OCI-M1 (cell line): ENCODE measurements around the gene LIMK2.
A peak's percentile ranks its signal among the peaks of the same experiment; 100 is the strongest.
"Not testable (repeated sequence)": the region's sequence is repeated elsewhere in the genome, so short reads cannot be mapped to it uniquely, and the experiment has no call there.

Source experiments
- DNase-seq: peaks from one replicate; lab custom pipeline; 2025; lab: John Stamatoyannopoulos, UW

LIMK2 gene

DNA sequence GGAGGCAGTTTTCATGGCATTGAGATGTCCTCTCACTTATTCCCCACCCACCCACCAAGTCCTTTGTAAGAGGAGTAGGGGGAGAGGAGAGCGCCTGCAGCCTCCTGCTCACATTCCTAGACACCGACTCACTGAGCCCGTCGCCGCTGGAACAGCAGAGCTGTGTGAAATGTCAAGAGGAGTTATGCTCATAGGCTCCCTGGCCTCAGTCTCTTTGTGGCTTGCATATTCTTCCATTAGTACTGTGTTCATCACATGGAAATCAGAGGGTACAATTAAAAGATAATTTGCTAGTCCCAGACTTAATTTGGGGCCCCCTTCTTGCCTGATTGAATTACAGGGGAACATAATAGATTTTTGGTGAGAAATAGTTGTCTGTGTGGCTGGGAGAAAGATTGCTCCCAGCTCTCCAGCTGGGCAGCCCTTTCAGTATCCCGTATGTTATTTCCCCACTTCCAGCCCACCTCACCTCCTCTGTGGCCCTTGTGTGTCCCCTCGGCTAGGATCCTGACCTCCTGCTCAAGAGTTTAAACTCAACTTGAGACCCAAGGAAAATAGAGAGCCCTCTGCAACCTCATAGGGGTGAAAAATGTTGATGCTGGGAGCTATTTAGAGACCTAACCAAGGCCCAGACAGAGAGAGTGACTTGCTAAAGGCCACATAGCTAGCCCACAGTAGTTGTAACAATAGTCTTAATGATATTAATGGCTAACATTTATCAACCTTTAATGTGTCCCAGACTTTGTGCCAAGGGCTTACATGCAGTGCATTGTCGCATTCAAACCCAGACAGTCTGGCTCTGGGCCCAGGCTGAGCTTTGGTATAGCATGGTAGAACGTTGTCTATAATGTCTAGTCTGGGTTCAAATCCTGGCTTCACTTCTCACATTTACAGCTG lies 32.2 kb downstream of the LIMK2 start:
- no peak for DNase-seq

DNA sequence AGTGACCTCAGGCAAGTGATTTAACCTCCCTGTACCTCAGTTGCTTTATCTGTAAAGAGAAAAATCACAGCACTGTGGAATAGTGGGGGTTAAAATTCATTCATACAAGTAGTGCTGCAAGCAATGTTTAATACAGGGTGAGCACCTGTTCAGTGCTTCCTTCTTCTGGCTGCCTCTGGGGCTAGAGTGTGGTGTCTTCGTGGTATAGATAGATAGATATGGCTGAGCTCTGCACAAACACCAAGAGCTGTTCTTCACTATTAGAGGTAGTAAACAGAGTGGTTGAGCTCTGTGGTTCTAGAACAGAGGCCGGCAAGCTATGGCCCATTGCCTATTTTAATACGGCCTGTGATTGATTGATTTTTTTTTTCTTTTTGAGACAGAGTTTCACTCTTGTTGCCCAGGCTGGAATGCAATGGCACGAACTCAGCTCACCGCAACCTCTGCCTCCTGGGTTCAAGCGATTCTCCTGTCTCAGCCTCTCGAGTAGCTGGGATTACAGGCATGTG lies 32.9 kb downstream of the LIMK2 start:
- DNase-seq, result no peak

DNA sequence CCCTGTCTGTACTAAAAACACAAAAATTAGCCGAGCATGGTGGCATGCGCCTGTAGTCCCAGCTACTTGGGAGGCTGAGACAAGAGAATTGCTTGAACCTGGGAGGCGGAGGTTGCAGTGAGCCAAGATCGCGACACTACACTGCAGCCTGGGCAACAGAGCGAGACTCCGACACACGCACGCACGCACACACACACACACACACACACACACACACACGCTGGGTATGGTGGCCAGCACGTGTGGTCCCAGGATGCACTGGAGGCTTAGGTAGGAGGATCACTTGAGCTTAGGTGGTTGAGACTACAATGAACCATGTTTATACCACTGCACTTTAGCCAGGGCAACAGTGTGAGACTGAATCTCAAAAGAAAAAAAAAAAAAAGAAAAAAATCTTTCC lies 33.9 kb downstream of the LIMK2 start:
- DNase-seq, result not testable (repeated sequence)

DNA sequence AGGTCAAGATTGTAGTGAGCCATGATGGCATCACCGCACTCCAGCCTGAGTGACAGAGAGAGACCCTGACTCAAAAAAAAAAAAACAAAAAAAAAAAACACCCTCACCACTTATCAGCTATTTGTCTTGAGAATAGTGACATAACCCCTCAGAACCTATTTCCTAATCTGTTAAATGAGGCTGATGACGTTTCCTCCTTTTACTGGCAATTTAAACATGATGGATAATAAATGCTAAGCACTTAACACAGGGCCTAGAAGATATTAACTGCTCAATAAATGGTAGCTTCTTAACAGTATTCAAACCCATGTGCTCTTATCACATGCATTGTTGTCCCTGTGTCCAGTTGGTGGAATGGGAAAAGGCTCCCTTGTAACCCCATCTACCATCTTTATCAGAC lies 34.6 kb downstream of the LIMK2 start:
- no peak for DNase-seq

DNA sequence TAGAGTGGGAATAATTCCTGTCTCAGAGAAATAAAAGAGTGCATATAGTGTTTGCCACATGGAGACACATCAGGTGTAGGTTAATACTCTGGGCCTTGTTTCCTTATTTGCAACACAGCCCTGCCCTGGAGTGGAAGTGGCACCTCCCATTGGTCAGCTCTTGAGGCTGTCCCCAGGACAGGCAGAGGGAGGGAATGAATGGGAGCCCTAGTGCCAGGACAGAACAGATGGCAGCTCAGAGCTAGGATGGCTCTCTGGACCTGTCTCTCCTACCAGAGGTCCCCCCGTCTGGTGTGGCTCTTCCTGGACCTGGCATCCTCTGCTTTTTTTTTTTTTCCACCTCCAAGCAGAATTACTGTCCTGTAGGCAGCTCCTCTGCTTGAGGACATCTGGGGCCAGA lies 35.6 kb downstream of the LIMK2 start:
- no peak for DNase-seq

DNA sequence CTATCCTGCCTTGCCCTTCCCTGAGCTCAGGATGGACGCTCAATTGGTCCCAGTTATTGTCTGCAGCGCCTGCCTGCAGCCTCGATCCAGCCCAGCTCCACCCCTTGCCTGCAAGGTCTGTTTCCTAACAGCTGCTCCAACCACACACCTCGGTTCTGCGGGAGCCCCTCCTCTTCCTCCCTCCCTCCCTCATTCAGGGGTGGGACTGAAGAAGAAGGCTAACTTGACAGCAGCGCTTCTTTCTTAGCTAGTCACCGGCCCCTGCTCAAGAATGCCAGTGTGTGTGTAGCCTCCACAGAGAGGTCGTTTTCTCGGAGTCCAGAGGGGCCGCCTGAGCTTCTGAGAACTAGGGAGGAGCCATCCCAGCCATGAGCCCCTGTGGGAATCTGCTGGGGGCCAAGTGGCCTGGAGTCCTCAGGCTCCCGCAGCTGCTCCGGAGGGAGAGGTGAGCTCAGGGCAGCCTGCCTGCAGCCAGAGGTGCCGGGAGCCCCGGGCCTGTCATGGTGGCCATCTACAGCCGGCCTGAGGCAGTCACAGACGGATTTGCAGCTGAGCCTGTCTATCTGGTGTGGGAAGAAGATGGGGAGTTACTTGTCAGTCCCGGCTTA lies 36.1 kb downstream of the LIMK2 start:
- peak; percentile 31 for DNase-seq

DNA sequence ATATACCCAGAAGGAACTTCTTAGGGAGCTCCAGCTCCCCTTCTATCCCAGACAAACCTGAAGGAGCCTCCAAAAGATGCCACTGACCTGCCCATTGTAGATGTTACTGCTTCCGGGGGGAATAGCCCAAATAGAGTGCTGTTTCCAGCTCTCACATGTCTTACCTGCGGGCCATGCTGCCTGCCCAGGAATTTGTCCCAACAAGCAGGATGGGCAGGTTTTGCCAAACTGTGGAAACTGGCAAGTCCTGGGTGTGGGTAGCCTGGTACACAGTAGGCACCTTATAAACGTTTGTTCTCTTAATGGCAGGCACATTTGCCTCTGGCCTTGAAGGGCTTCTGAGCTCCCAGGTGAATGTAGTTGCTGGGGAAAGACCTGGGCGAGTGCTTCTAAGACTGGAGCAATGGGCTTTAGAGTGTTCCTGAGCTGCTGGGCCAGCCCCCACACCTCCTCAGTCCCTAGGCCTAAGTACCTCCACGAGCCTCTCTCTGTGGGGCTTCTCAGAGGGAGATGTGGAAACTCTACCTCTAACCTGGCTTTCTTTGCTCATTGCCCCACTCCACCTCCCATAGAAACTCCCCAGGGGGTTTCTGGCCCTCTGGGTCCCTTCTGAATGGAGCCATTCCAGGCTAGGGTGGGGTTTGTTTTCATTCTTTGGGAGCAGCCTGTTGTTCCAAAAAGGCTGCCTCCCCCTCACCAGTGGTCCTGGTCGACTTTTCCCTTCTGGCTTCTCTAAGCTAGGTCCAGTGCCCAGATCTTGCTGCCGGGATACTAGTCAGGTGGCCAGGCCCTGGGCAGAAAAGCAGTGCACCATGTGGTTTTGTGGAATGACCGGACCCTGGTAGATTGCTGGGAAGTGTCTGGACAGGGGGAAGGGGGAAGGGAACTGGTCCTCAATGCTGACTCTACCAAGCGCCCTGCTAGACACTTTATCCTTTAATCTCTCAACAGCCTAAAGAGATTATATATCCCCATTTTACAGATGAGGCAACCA lies 37.2 kb downstream of the LIMK2 start:
- no peak for DNase-seq

DNA sequence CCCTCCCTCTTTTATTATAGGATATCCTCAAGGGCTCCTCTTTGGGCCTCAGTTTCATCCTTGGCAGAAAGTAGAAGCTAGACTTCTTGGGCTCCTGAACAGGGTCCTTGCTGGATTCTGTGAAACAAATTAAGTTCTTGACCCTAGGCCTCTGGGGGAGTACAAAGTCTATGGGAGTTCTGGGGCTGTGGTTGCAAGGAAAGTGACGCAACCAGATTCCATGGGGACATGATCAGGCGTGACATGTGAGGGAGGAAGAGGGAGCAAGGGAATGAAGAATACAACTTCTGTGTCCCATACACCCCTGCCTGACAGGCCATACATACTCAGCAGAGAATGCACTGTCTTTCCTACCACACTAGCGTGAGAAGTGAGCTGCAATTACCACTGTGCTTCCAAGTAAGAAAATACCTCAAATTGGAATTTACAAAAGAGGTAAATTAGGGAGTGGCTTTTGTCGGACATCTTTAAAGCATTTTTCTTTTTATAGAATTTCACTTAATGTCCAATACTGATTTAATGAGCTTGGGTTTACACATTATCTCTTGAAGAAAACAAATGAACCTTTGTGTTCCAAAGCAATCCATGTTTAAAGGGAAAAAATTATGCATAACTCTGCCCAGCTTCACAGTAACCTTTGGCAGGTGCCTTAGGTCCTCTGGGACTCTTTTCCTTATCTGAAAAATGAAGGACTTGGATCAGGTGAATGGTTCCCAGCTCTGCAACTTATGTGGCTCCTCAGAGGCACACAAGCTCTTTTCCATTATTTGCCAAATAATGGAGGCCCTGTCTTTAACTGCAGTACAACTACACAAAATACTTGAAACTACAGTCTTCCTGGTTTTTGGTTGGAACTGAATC lies 38.9 kb downstream of the LIMK2 start:
- DNase-seq, result no peak

DNA sequence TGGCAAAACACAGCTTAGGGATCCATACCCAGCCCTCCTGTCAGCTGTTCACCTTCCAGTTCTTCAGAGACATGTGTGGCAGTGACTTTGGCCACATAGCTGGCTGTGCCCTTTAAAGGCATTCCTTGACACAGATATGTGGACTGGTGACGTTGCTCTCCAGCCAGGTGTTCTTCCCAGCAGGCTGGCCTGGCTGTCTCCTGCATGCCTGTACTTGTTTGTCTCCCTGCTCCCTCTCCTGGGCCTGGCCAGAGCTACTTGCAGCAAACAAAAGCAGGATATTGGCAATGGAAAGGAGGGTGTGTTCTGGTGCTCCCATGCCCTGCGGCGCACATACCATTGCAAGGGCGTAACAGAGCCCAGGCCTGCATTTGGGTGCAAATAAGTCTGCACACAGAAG lies 41.9 kb downstream of the LIMK2 start:
- DNase-seq, result no peak

DNA sequence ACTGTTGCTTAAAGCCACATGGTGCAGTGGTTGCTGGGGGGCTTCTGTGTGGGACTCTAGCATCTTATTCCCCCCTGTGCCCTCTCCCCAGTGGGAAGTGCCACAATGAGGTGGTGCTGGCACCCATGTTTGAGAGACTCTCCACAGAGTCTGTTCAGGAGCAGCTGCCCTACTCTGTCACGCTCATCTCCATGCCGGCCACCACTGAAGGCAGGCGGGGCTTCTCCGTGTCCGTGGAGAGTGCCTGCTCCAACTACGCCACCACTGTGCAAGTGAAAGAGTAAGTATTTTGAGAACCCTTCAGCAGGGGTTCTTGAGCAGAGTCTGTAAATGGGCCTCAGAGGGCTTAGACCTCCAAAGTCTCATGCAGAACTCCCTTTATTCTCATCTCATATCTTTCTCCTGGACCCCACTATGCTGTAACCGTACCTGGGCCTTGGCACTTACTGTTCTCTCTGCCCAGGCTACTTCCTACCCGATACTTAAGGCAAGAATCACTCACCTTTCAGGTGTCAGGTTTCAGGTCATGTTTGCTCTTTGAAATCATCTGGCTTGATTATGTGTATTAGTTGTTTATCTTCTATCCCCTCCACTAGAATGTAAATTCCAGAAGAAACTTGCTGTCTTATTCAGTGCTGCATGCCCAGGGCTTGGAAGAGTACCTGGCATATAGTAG lies 47.8 kb downstream of the LIMK2 start:
- DNase-seq, result no peak

DNA sequence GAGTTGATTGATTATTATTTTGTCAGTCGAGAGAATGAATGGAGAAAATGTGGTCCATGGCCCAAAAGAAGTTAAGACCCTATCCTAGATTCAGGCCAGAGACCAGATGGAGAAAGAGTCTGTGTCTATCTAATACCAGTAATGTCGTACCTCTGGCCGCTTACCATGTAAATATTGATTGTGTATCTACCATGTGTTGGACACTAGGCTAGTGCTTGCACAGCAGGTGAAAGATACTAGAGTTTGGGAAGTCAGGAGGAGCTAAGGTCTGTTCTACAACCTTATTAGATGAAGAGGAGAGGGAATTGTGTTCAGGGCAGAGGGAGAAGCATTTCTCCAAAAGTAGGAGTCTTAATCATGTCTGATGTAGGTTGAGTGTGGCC lies 48.4 kb downstream of the LIMK2 start:
- DNase-seq, result no peak

DNA sequence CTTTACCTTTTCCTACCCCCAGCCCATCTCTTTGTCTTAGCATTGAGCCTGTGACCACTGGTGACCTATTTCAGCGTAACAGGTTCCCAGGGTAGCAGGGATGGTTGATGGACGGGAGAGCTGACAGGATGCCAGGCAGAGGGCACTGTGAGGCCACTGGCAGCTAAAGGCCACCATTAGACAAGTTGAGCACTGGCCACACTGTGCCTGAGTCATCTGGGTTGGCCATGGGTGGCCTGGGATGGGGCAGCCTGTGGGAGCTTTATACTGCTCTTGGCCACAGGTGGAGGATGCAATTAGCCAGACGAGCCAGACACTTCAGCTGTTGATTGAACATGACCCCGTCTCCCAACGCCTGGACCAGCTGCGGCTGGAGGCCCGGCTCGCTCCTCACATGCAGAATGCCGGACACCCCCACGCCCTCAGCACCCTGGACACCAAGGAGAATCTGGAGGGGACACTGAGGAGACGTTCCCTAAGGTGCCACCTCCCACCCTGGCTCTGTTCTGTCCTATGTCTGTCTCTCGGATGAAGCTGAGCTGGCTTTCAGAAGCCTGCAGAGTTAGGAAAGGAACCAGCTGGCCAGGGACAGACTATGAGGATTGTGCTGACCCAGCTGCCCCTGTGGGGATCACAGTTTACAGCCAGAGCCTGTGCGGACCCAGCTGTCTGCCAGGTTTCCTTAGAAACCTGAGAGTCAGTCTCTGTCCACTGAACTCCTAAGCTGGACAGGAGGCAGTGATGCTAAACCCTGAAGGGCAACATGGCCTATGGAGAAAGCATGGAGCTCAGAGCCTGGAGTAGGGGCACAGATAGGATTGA lies 50.4 kb downstream of the LIMK2 start:
- no peak for DNase-seq

DNA sequence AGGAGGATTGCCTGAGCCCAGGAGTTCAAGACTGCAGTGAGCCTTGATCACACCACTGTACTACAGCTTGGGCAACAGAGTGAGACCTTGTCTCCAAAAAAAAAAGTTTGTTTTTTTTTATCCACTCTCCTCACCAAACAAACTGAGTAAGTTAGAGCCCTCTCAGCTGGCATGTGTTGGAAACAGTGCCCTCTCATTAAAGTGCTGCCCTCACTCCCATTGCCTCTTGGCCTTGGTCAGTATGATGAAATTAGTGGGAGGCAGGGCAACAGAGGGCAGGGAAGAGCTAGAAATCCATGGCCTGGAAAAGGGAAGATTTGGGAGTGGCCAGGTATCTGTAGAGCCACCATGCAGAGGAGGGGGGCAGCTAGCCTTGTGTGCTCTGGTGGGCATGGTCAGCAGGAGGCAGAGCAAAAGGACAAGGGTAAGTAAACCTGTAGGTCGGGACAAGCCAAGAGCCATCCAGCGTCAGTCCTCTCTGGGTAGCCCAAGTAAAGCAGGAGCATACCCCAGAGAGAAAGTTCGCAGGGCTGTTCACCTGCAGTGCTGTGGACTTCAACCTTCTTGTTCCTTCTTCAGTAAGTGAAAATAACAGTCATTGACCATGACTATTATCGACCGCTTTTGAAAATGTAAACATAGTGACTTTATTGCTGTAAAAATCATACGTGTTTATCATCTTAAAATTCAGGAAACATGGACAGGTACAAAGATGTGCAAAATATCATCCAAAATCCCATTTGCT lies 52.0 kb downstream of the LIMK2 start:
- DNase-seq, result no peak

DNA sequence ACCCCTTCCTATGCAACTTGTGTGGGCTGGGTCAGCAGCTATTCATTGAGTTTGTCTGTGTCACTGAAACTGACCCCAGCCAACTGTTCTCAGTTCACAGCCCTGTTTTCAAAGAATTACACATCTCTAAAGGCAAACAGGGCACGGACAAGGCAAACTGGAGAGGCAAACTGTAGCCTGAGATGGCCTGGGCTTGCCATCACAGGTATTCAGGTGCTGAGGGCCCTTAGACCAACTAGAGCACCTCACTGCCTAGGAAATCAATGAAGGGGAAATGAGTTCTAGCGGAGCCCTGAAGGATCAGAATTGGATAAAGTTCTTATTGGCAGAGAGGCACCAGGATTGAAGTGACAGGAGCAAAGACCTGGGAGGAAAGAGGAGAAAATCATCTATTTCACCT lies 56.2 kb downstream of the LIMK2 start:
- DNase-seq, result no peak

DNA sequence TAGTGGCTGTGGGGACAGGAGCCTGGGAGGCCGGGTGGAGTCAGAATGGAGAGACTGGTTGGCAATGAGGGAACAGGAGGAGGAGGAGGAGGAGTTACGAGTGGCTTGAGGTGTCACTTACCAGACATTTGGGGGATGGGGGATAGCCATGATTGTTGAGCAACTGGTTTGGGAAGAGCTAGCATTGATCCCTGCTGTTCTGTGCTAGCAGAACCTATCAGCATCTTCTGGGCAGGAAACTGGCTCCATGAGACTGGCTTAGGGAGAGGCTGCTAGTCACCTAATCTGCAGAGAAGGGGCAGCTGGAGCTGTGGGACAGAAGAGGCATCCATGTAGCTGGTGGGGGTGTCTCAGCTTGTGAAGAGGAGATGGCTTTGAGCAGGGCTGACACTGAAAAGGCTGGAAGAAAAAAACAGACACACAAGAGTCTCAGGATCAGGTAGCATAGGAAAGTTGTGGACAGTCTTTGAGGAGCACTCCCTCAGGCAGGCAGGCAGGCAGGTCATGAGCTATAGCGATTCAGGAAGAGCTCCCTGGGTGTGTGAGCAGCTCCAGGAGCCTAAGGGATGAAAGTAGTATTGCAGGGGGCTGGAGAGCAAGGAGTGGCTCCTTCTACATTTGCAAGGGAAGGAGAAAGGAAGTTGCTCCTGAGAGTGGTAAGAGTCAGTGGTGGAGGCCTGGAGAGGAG lies 57.9 kb downstream of the LIMK2 start:
- no peak for DNase-seq

DNA sequence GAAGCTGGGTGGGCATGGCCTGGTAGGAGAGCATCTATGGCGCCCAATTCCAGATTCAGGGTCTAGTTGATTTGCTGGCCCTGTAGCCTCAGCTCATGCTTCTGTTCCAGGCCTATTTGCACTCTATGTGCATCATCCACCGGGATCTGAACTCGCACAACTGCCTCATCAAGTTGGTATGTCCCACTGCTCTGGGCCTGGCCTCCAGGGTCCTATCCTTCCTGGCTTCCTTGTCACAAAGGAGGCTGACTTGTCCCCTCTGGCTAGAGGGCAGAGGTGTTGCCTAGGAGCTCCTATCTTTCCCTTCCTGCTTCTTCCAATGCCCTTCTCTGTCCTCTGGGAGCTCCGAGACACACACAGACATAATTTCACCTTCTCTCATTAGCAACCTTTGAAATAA lies 58.9 kb downstream of the LIMK2 start:
- DNase-seq, result no peak

DNA sequence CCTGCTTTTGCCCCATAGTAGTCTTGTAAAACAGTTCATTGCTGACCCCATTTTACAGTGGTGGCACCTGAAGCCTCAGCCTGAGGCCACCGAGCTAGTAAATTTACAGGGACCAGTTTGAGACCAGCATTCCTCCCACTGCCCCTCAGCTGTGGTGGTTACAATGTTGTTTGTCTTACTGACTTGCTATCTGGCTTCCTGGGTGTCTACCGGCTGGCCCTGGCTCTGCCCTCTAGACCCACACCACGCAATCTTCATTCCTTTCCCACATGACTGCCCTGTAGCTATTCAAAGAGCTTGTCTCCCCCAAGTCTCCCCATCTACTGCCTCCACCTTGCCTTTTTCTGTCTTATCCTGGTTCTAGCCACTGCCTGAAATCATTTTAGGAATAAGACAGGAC lies 59.4 kb downstream of the LIMK2 start:
- no peak for DNase-seq
